GM19324 (cell line): ENCODE measurements around the gene SVIL.
"Not testable (repeated sequence)": the region's sequence is repeated elsewhere in the genome, so short reads cannot be mapped to it uniquely, and the experiment has no call there.

Experiments used
- ATAC-seq: cut with Tn5 transposase; IDR thresholded peaks from one replicate; pipeline ENCODE4 v1.9.1; 2021; ENCODE audit warnings: mild to moderate bottlenecking, moderate library complexity; ENCODE audit not compliant: unreplicated experiment, low FRiP score

The SVIL gene

DNA sequence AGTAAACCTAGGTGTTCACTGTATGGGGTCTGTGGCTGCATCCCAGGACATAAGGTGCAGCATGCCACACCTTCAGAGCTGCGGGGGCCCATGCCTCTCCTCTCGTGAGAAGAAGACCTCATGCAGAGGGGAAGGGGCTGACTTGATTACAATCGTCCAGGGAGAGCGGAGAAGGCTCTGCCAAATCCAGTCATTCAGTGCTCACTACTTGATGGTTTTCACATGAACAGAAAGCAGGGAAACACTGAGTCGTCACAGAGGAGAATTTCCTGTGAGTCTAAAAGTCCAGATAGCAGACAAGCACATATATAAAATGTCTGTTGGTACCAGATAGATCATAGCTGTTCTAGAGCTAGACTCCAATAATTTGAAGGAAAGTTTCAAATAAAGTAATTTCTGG is 52.0 kb downstream of the SVIL start:
- ATAC-seq = not testable (repeated sequence)

DNA sequence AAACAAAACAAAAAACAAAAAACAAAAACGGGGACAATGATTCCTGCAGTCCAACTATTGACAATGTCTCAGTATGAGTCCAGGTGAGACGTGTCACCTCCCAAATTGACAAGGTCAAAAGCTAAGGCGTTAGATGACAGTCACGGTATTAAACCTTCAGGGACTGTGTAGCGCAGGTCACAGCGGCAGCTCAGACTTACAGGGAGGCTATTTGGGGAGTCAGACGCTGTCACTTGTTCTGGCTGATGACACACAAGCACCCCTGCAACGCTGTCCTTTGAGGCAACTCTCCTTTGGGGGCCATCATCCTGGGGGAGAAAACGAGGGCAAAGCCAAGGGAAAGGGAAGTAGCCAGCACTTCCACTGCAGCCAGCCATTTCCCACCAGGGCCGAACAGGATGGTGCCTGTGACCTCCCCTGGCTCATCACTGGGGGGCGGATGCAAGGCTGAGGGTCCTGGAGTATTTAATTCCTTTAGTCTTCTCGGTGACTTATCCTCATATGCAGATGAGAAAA is 55.3 kb downstream of the SVIL start:
- ATAC-seq = no peak

DNA sequence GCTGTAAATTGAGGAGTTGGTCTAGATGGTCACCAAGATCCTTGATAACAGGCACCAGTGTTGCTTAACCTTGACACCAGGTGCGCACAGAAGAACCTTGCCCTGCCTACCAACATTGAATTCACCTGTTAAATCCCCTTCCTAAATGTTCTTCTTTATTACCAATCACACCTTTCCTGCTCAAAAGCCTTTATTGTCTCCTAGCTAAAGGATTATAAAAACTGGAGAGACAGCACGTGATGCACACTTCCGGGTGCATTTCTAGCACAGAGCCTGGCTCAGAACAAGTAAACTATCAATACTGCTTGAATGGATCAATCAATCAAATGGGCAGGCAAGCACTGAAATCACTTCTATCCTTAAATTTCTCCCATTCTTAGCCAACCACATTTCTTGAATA is 56.3 kb downstream of the SVIL start:
- ATAC-seq = no peak

DNA sequence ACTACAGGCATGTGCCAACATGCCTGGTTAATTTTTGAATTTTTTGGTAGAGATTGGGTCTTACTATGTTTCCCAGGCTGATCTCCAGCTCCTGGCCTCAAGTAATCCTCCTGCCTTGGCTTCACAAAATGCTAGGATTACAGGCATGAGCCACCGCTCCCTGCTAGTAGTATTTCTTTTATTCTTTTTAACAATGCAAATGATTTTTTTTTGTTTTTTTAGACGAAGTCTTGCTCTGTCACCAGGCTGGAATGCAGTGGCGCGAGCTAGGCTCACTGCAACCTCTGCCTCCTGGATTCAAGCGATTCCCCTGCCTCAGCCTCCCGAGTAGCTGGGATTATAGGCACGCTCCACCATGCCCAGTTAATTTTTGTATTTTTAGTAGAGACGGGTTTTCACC is 58.1 kb downstream of the SVIL start:
- ATAC-seq = no peak

DNA sequence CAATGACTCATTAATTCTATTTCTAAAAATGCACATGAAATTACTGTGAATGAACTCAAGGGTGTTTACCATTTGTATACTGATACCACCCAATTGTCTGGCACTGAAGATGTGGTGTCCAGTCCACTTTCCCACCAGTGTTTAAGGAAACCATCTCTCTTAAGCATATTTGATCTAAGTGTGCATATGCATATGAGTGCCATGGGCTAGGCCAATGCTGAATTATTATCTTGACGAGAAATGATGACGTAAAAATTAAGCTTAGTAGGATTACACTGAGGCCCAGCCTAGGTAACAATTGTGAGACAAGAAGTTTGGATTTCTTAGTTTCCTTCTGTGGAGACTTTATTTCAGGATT is 59.7 kb downstream of the SVIL start:
- ATAC-seq = no peak

DNA sequence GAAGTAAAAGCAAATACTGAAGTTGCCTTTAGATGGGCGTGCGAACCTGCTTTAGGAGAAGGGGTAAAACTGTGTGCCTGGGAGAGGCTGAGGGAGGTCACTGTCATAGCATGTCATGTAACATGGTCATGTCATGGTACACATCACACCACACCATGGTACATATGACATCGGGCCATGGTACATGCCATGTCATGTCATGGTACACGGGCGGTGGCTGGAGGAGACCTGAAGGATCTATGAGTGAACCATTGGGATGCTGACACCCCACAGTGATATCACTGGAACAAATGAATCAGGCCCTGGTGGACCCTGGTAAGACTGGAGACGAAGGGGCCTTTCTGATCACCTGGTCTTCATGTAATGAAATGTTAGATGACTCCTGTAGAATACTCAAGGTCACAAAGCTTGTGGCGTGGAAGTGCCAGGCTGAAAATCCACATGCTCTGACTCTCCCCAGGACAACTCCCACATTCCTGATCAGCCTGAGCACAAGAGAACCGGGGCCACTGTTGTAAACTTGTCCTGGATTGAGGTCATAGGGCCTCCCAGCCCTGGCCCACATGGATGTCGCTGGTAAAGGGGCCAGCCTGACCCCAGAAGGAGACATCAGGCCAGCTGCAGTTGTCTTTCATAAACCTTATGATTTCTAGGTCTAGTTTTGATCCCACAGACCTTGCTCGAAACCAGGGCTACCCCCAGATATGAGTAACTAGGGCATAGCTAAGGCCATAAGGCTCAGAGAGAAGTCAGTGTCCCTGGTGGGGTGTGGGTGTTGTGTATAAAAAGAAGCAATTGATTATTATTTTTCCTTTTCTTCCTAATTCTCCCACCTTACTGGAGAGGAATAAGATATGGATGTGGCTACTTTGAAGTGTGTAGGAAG is 60.3 kb downstream of the SVIL start:
- ATAC-seq = not testable (repeated sequence)

DNA sequence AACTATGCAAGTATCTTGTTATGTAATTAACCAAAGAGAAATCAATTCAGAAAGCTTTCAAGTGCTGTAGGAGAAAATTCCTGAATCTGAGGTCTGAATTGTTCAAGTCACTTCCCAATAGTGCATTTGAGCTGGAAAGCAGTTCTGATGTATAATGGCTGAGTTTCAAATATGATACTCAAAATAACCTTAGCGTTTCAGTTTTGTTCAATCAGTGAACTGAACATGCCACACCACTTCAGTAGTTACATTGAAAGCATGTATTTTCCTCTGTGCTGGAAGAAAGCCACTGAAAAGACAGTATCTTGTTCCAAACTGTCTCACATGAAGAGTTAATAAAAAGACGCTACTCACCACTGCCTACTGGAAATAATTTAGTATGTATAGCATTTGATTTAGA is 64.5 kb downstream of the SVIL start:
- not testable (repeated sequence) for ATAC-seq

DNA sequence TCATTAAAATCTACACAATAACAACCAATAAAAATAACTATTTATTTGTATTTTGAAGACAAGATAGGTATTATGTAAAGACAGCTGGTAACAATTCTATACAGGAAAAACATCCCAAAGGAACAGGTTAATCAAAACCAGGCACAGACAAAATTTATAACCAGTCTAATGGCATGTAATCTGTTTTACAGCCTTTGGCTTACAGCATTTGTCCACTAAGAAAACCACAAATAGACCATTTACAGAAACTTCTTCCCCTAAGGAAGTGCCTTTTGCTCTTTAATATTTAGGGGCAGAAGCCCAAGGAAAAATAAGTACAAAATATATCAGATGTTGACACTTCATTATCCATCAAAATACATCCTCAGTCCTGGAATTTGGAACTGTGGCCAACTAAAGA is 65.0 kb downstream of the SVIL start:
- ATAC-seq = no peak

DNA sequence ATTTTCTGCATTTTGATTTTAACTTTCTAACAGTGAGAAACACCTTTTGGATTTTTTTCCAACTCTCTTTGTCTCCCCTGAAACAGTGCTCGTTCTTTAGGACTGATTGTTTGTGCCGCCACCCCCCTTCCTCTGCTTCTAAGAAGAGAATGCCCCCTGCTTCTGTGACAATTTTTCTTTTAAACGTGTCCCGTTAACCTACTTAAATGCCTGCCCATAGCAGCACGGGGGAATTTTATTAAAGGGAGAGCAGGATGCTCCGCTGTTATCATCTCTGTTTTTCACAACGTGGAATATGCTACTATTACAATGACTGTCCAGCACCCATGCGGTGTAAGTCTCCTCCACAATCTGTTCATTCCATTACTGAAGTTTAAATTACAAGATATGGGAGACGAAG is 67.8 kb downstream of the SVIL start:
- no peak for ATAC-seq

DNA sequence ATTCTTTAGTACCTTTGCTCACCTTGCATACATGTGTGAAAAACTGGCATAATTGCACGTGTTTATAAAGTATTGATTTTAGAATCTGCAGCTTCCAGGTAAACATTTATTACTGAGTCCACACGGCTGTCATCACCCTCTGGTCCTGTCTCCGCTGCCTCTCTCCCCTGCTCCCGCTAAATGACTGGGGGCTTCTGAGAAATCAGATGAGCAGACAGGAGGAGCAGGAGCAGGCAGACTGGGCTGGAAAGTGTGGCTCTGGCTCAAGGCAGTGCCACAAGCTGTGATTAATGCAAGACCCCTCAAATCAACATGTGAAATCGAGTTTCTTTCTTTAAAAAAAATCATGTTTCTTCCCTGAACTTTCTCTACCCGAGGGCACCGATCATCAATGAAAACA is 68.6 kb downstream of the SVIL start:
- not testable (repeated sequence) for ATAC-seq

DNA sequence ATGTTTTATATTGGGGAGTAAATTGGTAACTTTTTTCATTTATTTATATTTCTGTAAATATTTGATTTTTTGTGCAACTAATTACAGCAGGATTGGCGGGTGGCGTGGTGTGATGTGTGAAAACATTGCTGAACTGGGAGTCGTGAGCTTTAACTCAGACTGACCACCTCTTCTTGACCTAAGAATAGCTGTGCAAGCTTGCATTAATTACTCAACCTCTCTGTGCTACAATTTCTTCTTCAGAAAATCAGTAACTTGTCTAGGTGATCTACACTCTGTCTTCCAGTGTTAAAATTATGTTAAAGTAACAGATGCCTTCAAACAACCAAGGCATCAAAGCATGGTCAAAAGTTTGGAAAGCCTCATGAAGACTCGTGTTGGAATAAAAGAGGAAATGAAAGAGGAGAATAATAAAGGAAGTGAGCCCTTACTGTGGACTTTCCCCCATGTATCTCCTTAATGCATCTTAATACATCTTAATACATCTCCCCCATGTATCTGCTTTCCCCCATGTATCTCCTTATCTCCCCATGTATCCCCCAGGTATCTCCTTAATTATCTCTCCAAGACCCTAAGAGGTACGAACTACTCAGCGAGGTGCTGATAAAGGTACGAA is 71.2 kb downstream of the SVIL start:
- no peak for ATAC-seq

DNA sequence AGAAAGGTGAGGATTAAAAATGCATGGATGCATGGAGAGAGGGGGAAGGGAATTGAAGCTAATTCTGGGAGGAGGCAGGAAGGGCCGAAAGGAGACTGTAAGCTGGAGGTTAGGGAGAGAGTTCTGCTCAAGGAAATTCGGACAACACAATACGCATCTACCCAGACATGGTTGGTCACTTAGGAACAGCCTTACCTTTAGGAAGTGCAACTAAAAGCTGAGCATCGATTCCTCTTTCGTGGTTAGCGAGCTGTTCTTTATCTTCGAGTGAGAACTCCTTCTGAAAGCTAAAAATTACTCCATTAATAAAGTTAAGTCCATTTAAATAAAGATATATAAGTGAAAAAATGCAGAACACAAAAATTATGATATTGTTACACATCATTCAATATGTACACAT is 71.8 kb downstream of the SVIL start:
- ATAC-seq = not testable (repeated sequence)

DNA sequence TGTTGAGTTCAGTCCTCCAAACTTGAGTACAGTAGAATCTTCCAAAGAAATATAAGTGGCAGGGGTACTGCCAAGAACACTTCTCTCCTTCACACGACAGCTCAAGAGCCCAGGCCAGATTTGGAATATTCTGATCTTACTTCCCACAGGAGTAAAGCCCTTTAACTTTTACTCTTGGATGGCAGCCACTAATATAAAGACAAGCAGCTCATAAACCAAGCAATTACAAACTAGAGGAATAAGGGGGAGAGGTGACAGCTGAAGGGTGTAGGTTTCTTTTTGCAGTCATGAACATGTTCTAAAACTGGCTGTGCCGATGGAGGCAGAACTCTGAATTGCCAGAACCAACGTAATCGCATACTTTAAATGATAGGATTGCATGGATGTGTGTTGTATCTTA is 74.8 kb downstream of the SVIL start:
- ATAC-seq = no peak

DNA sequence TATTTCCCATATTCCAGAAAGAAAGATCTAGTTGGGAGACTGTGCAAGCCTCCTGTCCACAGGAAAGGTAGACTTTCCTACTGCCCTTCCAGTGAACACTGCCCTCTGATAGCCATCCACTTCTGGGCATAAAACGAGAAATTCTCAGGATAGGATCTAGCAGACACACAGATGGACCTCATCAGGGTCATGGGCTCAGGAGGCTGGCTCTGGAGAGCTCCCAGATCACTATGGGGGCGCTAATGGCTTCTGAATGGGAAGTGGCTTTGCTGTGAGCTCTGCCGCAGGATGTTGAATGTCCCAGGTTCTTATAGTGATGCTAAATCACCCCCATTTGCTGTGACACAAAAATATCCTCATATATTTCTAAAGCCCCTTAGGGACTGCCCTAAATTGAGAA is 77.1 kb downstream of the SVIL start:
- ATAC-seq = no peak

DNA sequence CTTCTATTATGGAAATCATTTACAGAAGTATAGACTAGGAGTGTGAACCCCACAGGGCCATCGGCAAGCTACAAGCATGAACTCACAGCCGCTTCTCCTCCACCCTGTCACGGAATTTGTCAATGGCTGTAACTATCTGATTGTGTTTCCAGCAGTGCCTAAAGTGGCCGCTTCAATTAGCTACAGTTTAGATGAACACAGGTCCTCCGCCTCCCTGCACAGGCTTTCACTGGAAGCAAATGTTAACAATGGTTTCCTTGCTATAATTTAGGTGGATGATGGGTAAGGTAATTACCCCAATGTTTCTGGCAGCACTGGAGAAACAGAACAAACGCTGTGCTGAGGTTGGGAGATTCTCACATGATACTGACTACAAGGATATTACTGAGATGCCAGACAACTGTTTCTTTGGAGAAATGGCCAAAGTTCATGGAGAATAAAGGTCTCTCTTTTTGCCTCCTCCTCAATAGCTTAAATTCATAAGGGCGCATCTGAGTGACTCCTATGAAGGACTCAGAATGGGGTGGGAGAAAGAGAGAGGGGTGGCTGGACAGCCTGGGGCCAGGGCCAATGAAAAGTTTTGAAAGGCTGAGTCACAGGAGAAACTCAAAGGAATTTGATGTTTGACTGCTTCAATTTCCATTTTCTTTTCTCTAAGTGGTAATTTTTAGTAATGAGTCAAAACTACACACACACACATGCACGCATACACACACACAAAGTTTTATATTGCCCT is 78.9 kb downstream of the SVIL start:
- ATAC-seq = no peak

DNA sequence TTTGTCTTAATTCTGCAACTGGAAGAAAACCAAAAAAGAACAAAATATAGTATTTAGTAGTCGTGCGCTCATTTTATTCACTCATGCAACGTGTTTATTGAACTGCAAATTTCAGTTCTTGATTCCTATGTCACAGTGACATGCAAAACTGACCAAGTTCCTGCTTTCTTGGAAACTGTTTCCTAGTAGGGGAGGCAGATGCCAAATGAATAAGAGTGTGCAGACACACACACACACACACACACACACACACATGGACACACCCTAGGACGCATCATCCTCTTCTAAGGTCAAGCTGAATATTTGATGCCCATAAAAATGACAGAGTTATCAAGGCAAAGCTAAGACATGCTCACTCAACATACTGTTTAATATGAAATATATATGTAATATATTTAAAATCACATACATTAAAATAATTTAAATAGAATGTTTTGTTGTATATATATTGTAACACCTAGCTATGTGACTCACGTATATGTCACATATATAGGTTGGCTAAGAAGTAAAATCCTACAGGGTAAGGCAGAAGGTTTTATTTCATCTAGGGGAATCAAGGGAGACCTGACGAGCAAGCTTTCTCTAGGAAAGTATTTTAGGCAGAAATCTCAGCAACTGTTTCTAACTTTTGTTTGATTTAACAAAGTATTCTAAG is 79.6 kb downstream of the SVIL start:
- ATAC-seq = no peak

DNA sequence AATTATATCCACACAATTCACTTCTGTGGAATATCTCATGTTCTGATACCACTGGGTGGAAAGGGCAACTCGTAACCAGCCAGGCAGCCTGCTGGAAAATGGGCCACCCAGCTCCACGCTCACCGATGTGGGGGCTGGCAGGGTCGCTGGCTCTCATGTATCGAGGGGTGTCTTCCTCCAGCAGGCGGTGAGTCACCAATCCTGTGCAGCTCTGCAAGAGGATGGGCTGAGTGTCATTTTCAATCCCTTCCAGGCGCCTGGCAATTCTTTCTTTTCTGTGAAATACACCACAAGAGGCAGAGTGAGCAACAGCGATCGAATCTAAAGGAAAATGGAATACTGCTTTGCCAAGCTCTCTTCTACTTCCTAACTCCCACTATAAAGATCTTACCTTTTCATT is 80.1 kb downstream of the SVIL start:
- no peak for ATAC-seq

DNA sequence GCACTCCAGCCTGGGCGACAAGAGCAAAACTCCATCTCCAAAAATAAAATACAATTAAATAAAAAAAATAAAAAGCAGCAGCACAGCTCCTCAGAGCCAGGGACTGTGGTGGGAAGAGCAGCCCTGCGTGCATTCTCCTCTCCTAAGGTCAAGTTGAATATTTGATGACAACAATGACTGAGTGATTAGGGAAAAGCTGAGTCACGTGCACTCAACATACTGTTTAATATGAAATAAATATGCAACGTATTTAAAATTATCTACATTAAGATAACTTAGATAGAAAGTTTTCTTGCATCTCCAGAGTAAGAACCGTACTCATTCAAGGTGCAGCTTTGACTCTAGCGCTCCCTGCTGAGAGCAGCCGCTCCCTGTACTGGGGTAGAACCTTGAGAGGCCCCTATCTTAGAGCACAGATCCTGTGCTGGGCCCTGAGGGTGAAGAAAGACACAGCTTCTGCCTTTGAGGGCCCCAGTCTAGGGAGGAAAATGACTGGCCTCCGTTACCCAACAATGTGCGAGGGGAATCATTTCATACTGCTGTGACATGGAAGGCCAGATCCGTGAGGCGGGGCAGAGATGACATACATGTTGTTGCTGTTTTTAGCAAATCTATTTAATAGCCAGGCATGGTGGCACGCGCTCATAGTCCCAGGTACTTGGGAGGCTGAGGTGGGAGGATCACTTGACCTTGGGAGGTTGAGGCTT is 81.1 kb downstream of the SVIL start:
- no peak for ATAC-seq

DNA sequence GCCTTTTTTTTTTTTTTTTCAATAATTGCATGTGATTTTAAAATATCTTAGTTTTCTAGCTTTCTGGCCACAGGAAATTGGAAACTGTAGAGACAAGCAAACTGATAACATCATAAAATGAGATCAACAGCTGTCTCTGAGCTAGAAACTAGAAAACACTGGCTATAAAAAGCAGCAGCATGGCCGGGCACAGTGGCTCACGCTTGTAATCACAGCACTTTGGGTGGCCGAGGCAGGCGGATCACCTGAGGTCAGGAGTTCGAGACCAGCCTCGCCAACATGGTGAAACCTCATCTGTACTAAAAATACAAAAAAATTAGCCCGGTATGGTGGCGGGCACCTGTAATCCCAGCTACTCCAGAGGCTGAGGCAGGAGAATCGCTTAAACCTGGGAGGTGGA is 81.7 kb downstream of the SVIL start:
- ATAC-seq = not testable (repeated sequence)

DNA sequence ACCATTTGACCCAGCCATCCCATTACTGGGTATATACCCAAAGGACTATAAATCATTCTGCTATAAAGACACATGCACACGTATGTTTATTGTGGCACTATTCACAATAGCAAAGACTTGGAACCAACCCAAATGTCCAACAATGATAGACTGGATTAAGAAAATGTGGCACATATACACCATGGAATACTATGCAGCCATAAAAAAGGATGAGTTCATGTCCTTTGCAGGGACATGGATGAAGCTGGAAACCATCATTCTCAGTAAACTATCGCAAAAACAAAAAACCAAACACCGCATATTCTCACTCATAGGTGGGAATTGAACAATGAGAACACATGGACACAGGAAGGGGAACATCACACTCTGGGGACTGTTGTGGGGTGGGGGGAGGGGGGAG is 85.3 kb downstream of the SVIL start:
- not testable (repeated sequence) for ATAC-seq
